OCI-LY1 (cell line): ENCODE data around the gene SRCIN1.

Experiments
- EZH2 ChIP-seq: fragments of 200-600 bp; sonication (generic), shearing (Covaris generic); IDR thresholded peaks from 2 replicates; pipeline ENCODE4 v1.8.0; 2017; ENCODE audit warnings: borderline replicate concordance, mixed run types, mild to moderate bottlenecking, antibody characterized with exemption, low read length, moderate library complexity, mixed read lengths
- TF ChIP-seq, protein P1 (sequence below): fragments of 200-600 bp; sonication (generic), shearing (Covaris generic); IDR thresholded peaks from 2 replicates; pipeline ENCODE4 v1.5.1; 2017; ENCODE audit warnings: mild to moderate bottlenecking, antibody characterized with exemption, low read length, moderate library complexity, mixed read lengths

DNA sequence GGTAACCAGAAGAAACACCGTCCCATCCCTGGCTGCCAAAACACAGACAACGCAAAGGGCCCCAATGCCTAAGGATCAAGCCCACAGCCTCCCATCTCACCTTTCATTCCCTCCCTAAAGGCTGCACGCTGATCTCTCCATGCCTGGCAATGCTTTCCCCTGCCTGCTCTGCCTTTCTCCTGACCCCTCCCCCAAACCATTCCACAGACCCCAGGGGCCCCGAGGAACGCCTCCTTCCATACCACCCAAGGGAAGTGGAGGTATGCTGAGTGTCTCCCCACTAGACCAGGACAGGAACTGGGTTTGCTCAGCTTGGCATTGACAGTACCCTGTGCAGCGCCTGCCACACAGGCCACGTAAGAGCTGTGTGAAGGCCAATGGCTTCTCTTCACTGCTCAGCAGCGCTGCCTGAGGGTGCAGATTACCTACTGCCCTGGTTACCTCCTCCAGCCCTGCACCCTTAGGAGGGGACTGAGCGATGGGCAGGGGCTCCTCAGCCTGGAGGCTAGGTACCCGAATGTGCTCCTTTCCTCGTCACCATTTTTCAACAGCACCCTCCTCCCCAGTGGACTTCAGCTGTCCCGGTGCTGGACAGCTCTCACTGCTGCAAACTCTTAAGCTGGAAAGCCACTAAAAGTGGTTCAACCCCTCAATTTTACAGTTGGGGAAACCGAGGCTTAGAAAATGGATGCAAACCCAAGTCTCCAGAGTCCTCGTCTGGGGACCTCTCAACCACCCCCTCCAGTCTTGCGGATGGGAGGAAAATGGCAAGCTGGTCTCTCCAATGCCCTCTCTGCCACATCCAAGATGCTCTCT, 45.0 kb downstream of the SRCIN1 start:
- TF ChIP-seq EZH2, result no peak
- TF ChIP-seq, protein P1, sequence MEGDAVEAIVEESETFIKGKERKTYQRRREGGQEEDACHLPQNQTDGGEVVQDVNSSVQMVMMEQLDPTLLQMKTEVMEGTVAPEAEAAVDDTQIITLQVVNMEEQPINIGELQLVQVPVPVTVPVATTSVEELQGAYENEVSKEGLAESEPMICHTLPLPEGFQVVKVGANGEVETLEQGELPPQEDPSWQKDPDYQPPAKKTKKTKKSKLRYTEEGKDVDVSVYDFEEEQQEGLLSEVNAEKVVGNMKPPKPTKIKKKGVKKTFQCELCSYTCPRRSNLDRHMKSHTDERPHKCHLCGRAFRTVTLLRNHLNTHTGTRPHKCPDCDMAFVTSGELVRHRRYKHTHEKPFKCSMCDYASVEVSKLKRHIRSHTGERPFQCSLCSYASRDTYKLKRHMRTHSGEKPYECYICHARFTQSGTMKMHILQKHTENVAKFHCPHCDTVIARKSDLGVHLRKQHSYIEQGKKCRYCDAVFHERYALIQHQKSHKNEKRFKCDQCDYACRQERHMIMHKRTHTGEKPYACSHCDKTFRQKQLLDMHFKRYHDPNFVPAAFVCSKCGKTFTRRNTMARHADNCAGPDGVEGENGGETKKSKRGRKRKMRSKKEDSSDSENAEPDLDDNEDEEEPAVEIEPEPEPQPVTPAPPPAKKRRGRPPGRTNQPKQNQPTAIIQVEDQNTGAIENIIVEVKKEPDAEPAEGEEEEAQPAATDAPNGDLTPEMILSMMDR, result no peak
